ENCODE results near the gene ZDHHC3.

ZDHHC3 gene

GRCh38 chr3:44991326-44991725 lies 15.4 kb upstream of the ZDHHC3 start:
- no peak for TF ChIP-seq CTCF (conservative IDR thresholded peaks at IDR 0.05; ENCODE audit: low read length)
- no peak for TF ChIP-seq EZH2phosphoT487 (IDR thresholded peaks at IDR 0.05; ENCODE audit: borderline replicate concordance)
- no peak overlapping the region for H3K4me3 ChIP-seq (ENCODE audit: low read length, poor library complexity, severe bottlenecking)
- no peaks in the 10 kb centered on the region for H3K9me2 ChIP-seq (replicated peaks; ENCODE audit: low read depth, low read length)

GRCh38 chr3:44989636-44990373 lies 13.8 kb upstream of the ZDHHC3 start:
- Histone ChIP-seq H3K9me2 (replicated peaks; ENCODE audit: low read depth, low read length) (no peaks in the 10 kb centered on the region), H2AFZ (ENCODE audit: low read length) (no peak overlapping the region), H3K27me3 (ENCODE audit: insufficient read depth, low read length, poor library complexity, severe bottlenecking) (no peaks in the 10 kb centered on the region), H3K9me3 (ENCODE audit: insufficient read depth, low read depth, low read length) (no peaks in the 10 kb centered on the region), H3K4me2 (ENCODE audit: low read depth, low read length, poor library complexity, severe bottlenecking) (no peak overlapping the region), H3K4me1 (ENCODE audit: insufficient read depth, low read length, poor library complexity, severe bottlenecking) (peaks cover 3% of the 10 kb centered on the region), H3K36me3 (ENCODE audit: insufficient read depth, low read length) (peaks cover 43% of the 10 kb centered on the region; the same call in 1 of the 2 replicates), H3K79me2 (ENCODE audit: insufficient read depth, low read length) (peaks cover 40% of the 10 kb centered on the region), H3K9ac (ENCODE audit: low read depth, low read length, poor library complexity, severe bottlenecking) (no peak overlapping the region), H3F3A (ENCODE audit: low read depth) (no peaks in the 10 kb centered on the region), H3K4me3 (ENCODE audit: low read length, poor library complexity, severe bottlenecking) (no peak overlapping the region), H4K20me1 (ENCODE audit: insufficient read depth, low read length, poor library complexity, severe bottlenecking) (peaks cover 24% of the 10 kb centered on the region)
- TF ChIP-seq CTCF (conservative IDR thresholded peaks at IDR 0.05; ENCODE audit: low read length) (no peak), EZH2phosphoT487 (IDR thresholded peaks at IDR 0.05; ENCODE audit: borderline replicate concordance) (no peak)

More at GRCh38 chr3:44991326-44991725, 15.4 kb upstream of the ZDHHC3 start:
- Histone ChIP-seq H3K36me3 (ENCODE audit: insufficient read depth, low read length) (peaks cover 55% of the 10 kb centered on the region; the same call in 1 of the 2 replicates), H3K4me2 (ENCODE audit: low read depth, low read length, poor library complexity, severe bottlenecking) (no peak overlapping the region), H3K9me3 (ENCODE audit: insufficient read depth, low read depth, low read length) (no peaks in the 10 kb centered on the region), H3K79me2 (ENCODE audit: insufficient read depth, low read length) (peaks cover 35% of the 10 kb centered on the region; the same call in 1 of the 2 replicates), H3F3A (ENCODE audit: low read depth) (no peaks in the 10 kb centered on the region), H3K9ac (ENCODE audit: low read depth, low read length, poor library complexity, severe bottlenecking) (no peak overlapping the region), H3K4me1 (ENCODE audit: insufficient read depth, low read length, poor library complexity, severe bottlenecking) (no peaks in the 10 kb centered on the region), H2AFZ (ENCODE audit: low read length) (no peak overlapping the region), H4K20me1 (ENCODE audit: insufficient read depth, low read length, poor library complexity, severe bottlenecking) (peaks cover 21% of the 10 kb centered on the region), H3K27me3 (ENCODE audit: insufficient read depth, low read length, poor library complexity, severe bottlenecking) (no peaks in the 10 kb centered on the region)

- no peaks in the 10 kb centered on the region for H3K9me3 ChIP-seq (ENCODE audit: insufficient read depth, low read depth, low read length)
- no peak overlapping the region for H2AFZ ChIP-seq (ENCODE audit: low read length)
- no peaks in the 10 kb centered on the region for H3K27me3 ChIP-seq (ENCODE audit: insufficient read depth, low read length, poor library complexity, severe bottlenecking)
- no peak overlapping the region for H3K4me3 ChIP-seq (ENCODE audit: low read length, poor library complexity, severe bottlenecking)
- no peaks in the 10 kb centered on the region for H3K9me2 ChIP-seq (replicated peaks; ENCODE audit: low read depth, low read length)
- peaks cover 45% of the 10 kb centered on the region for H3K79me2 ChIP-seq (ENCODE audit: insufficient read depth, low read length)
- H3K4me2 ChIP-seq (ENCODE audit: low read depth, low read length, poor library complexity, severe bottlenecking): no peak overlapping the region
- TF ChIP-seq CTCF (conservative IDR thresholded peaks at IDR 0.05; ENCODE audit: low read length) (no peak), EZH2phosphoT487 (IDR thresholded peaks at IDR 0.05; ENCODE audit: borderline replicate concordance) (no peak)
- H4K20me1 ChIP-seq (ENCODE audit: insufficient read depth, low read length, poor library complexity, severe bottlenecking): peaks cover 27% of the 10 kb centered on the region
- H3F3A ChIP-seq (ENCODE audit: low read depth): no peaks in the 10 kb centered on the region
- no peak overlapping the region for H3K9ac ChIP-seq (ENCODE audit: low read depth, low read length, poor library complexity, severe bottlenecking)
- peaks cover 10% of the 10 kb centered on the region for H3K4me1 ChIP-seq (ENCODE audit: insufficient read depth, low read length, poor library complexity, severe bottlenecking)
- peaks cover 42% of the 10 kb centered on the region; the same call in 1 of the 2 replicates for H3K36me3 ChIP-seq (ENCODE audit: insufficient read depth, low read length)
Measured at GRCh38 chr3:44989141-44989540, 13.2 kb upstream of the ZDHHC3 start.

Data from Loucy (cell line).